Stimulated activated CD4-positive, alpha-beta T cell treated with anti-CD3 and anti-CD28 coated beads, Interleukin-4, amount 100 ng/mL, for 24 hours (primary cell): ENCODE data around the gene ENO1.

Source experiments
- DNase-seq: peaks from one replicate; pipeline ENCODE4 v3.0.0-alpha.2; 2020

Gene ENO1

GRCh38 chr1:8870103-8870502 lies 8.4 kb downstream of the ENO1 start:
- DNase-seq: no peak

- no peak for DNase-seq
Measured at GRCh38 chr1:8867878-8868567, 10.5 kb downstream of the ENO1 start.

GRCh38 chr1:8866792-8867415 lies 11.6 kb downstream of the ENO1 start:
- peak; percentile 48 for DNase-seq

GRCh38 chr1:8866173-8866791 lies 12.2 kb downstream of the ENO1 start:
- DNase-seq: no peak

GRCh38 chr1:8864713-8865344 lies 13.7 kb downstream of the ENO1 start:
- no peak for DNase-seq

- no peak for DNase-seq
Measured at GRCh38 chr1:8863794-8864233, 14.7 kb downstream of the ENO1 start.

GRCh38 chr1:8863138-8863537 lies 15.3 kb downstream of the ENO1 start:
- no peak for DNase-seq

GRCh38 chr1:8862528-8862927 lies 16.0 kb downstream of the ENO1 start:
- DNase-seq: peak; percentile 53

- no peak for DNase-seq
Measured at GRCh38 chr1:8860738-8861516, 17.6 kb downstream of the ENO1 start.

- peak; percentile 57 for DNase-seq
Measured at GRCh38 chr1:8858888-8859706, 19.4 kb downstream of the ENO1 start.

GRCh38 chr1:8858112-8858668 lies 20.3 kb downstream of the ENO1 start:
- DNase-seq: no peak

- DNase-seq: no peak
Measured at GRCh38 chr1:8856689-8857412, 21.6 kb downstream of the ENO1 start.

GRCh38 chr1:8854240-8854639 lies 24.2 kb downstream of the ENO1 start:
- DNase-seq: no peak

- no peak for DNase-seq
Measured at GRCh38 chr1:8851060-8851459, 27.4 kb downstream of the ENO1 start.

- DNase-seq: peak; percentile 76
Measured at GRCh38 chr1:8848663-8849386, 29.7 kb downstream of the ENO1 start.

GRCh38 chr1:8847990-8848389 lies 30.5 kb downstream of the ENO1 start:
- no peak for DNase-seq

GRCh38 chr1:8846263-8846662 lies 32.2 kb downstream of the ENO1 start:
- DNase-seq: no peak

- DNase-seq: no peak
Measured at GRCh38 chr1:8845104-8846097, 33.1 kb downstream of the ENO1 start.

GRCh38 chr1:8844501-8845006 lies 33.9 kb downstream of the ENO1 start:
- no peak for DNase-seq
